ENCODE data around the gene DRC7. TPM values are rescaled to one million over a fixed set of nuclear protein-coding genes. Genes with fewer than 3 reads are reported as not detected.

Gene DRC7
- polyA plus RNA-seq, 1 donor from 2014 or later: 1.4 TPM

DNA sequence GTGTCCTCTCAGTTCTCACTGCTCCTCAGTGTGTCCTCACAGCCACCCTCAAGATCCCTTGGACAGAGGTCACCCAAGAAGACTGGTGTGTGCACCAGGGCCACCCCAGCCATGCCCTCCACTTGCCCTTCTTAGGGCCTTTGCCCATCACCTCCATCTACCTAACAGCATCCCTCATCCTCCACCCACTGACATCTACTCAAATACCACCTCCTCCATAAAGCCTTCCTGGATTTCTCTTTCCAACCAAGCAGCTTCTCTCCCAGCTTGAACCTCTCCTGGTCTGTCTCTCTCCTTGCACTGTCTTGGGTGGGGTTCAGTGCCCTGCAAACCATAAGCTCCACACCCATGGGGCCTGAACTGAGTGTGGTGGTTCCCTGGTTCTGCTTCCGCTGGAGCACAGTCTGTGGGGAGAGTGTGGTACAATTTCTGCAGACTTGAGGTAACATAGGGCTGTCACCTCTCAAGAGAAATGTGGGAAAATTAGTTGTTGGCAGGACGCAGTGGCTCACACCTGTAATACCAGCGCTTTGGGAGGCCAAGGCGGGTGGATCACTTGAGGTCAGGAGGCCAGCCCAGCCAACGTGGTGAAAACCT lies 55.3 kb downstream of the DRC7 start:
- Histone ChIP-seq H2AFZ (ENCODE audit: low read depth, low read length) (no peak overlapping the region), H3F3A (ENCODE audit: insufficient read depth, low read length, poor library complexity, severe bottlenecking) (no peaks in the 10 kb centered on the region), H3K9ac (ENCODE audit: low read length) (no peak overlapping the region), H3K79me2 (replicated peaks; ENCODE audit: insufficient read depth, low read length) (no peaks in the 10 kb centered on the region), H4K20me1 (ENCODE audit: insufficient read depth) (no peaks in the 10 kb centered on the region), H3K27me3 (ENCODE audit: insufficient read depth, low read depth, low read length) (no peaks in the 10 kb centered on the region), H3K4me2 (ENCODE audit: low read length) (no peak overlapping the region), H3K9me3 (ENCODE audit: low read length) (no peaks in the 10 kb centered on the region), H3K27ac (ENCODE audit: low read length) (no peak overlapping the region), H3K4me3 (ENCODE audit: low read length) (no peak overlapping the region), H3K36me3 (ENCODE audit: insufficient read depth, low read length) (no peaks in the 10 kb centered on the region), H3K9me2 (ENCODE audit: insufficient read depth, low read length) (no peaks in the 10 kb centered on the region)
- no peak for TF ChIP-seq EP300 (conservative IDR thresholded peaks at IDR 0.05; ENCODE audit: poor library complexity, severe bottlenecking)
- TF ChIP-seq TAF1 (IDR thresholded peaks at IDR 0.05; ENCODE audit: low read depth): no peak
- no peak for TF ChIP-seq REST (IDR thresholded peaks at IDR 0.05; ENCODE audit: borderline replicate concordance)
- no peak for TF ChIP-seq EZH2 (IDR thresholded peaks at IDR 0.05; ENCODE audit: borderline replicate concordance, insufficient read depth, low read length, poor library complexity, severe bottlenecking)
- no peak for TF ChIP-seq POLR2AphosphoS5 (IDR thresholded peaks at IDR 0.05)
- TF ChIP-seq RAD21 (conservative IDR thresholded peaks at IDR 0.05): no peak
- no peak for TF ChIP-seq SMC3 (conservative IDR thresholded peaks at IDR 0.05; ENCODE audit: poor library complexity)
- no peak for TF ChIP-seq CTCF (IDR thresholded peaks at IDR 0.05; ENCODE audit: poor library complexity, severe bottlenecking)
- TF ChIP-seq MXI1 (conservative IDR thresholded peaks at IDR 0.05; ENCODE audit: poor library complexity, severe bottlenecking): no peak

DNA sequence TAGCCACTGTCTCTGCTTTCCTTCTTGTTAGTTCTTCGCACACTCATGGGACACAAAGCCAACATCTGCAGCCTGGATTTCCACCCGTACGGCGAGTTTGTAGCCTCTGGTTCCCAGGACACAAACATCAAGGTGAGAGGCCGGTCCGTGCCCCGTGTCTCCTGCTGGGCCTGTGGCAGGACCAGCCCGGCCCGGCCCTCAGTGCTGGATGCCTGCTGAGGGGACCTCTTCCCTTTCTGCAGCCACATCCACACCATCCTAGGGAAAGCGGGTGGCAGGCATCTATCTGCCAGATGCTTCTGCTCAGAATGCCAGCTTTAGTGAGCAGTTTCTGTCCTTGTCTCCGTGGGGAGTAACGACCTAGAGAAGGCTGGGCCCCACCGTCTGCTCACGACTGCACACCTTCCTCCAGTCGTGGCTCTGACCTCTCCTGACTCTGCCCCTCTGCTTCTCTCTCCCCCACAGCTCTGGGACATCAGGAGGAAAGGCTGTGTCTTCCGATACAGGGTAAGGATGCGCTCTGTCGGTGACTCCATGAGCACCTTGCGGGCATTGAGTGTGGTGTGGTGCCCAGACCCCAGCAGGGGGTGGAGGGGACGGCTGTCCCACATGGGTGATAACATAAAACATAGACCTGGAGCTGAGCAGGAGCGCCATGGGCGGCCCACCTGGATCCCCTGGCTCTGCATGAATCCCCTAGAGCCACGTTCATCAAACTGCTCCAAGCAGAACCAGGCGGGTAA lies 56.4 kb downstream of the DRC7 start:
- Histone ChIP-seq H3K9ac (ENCODE audit: low read length) (no peak overlapping the region), H3K36me3 (ENCODE audit: insufficient read depth, low read length) (no peaks in the 10 kb centered on the region)
- TF ChIP-seq MXI1 (conservative IDR thresholded peaks at IDR 0.05; ENCODE audit: poor library complexity, severe bottlenecking) (no peak), SMC3 (conservative IDR thresholded peaks at IDR 0.05; ENCODE audit: poor library complexity) (no peak), REST (IDR thresholded peaks at IDR 0.05; ENCODE audit: borderline replicate concordance) (no peak), RAD21 (conservative IDR thresholded peaks at IDR 0.05) (no peak), POLR2AphosphoS5 (IDR thresholded peaks at IDR 0.05) (no peak), EP300 (conservative IDR thresholded peaks at IDR 0.05; ENCODE audit: poor library complexity, severe bottlenecking) (no peak), EZH2 (IDR thresholded peaks at IDR 0.05; ENCODE audit: borderline replicate concordance, insufficient read depth, low read length, poor library complexity, severe bottlenecking) (no peak), TAF1 (IDR thresholded peaks at IDR 0.05; ENCODE audit: low read depth) (no peak), CTCF (IDR thresholded peaks at IDR 0.05; ENCODE audit: poor library complexity, severe bottlenecking) (no peak)

More for the DNA sequence above, 56.4 kb downstream of the DRC7 start:
- Histone ChIP-seq H3F3A (ENCODE audit: insufficient read depth, low read length, poor library complexity, severe bottlenecking) (no peaks in the 10 kb centered on the region), H4K20me1 (ENCODE audit: insufficient read depth) (no peaks in the 10 kb centered on the region), H3K4me2 (ENCODE audit: low read length) (no peak overlapping the region), H3K27me3 (ENCODE audit: insufficient read depth, low read depth, low read length) (no peaks in the 10 kb centered on the region), H3K27ac (ENCODE audit: low read length) (no peak overlapping the region), H3K9me3 (ENCODE audit: low read length) (no peaks in the 10 kb centered on the region), H3K4me3 (ENCODE audit: low read length) (no peak overlapping the region), H3K79me2 (replicated peaks; ENCODE audit: insufficient read depth, low read length) (no peaks in the 10 kb centered on the region), H2AFZ (ENCODE audit: low read depth, low read length) (no peak overlapping the region), H3K9me2 (ENCODE audit: insufficient read depth, low read length) (no peaks in the 10 kb centered on the region)

Data from neural cell (in vitro differentiated cells).